Mammary epithelial cell (primary cell): Measurements from ENCODE around the gene FILIP1L.

Source experiments
- EZH2 ChIP-seq: IDR thresholded peaks from 2 replicates; pipeline ENCODE4 v1.6.1; 2012; ENCODE audit warnings: low read length, inconsistent platforms, borderline replicate concordance
- TF ChIP-seq, protein P1 (sequence below), 2 donors: IDR thresholded peaks in 1 of 2; conservative IDR thresholded peaks in 1 of 2; 2 replicates each; pipeline ENCODE4 v1.5.1; 2011 to 2012; ENCODE audit warnings: inconsistent platforms in 2 of 2, low read length in 2 of 2, mild to moderate bottlenecking in 2 of 2, control low read depth in 1 of 2, low read depth in 1 of 2; ENCODE audit not compliant: insufficient read depth in 1 of 2; ENCODE audit errors: extremely low read depth in 1 of 2

DNA sequence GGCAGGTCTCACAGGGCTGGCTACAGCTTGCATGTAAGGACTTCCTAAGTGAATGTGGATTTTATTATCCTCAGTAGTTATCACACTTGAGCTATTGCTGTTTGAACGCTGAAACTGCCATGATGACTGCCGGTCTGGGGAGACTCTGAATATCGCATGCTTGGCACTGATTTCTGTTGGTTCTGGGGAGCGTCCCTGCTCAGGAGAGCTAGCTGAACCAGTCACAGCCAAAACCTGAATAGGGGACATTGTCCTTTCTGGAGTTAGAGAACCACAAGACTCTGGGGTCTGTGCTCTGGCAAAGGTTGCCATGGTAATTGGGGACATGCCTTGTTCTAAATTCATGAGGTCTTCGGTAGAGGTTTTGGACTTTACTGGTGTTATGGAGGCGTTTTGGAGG, 265.9 kb downstream of the FILIP1L start:
- TF ChIP-seq EZH2 = no peak
- TF ChIP-seq, protein P1, sequence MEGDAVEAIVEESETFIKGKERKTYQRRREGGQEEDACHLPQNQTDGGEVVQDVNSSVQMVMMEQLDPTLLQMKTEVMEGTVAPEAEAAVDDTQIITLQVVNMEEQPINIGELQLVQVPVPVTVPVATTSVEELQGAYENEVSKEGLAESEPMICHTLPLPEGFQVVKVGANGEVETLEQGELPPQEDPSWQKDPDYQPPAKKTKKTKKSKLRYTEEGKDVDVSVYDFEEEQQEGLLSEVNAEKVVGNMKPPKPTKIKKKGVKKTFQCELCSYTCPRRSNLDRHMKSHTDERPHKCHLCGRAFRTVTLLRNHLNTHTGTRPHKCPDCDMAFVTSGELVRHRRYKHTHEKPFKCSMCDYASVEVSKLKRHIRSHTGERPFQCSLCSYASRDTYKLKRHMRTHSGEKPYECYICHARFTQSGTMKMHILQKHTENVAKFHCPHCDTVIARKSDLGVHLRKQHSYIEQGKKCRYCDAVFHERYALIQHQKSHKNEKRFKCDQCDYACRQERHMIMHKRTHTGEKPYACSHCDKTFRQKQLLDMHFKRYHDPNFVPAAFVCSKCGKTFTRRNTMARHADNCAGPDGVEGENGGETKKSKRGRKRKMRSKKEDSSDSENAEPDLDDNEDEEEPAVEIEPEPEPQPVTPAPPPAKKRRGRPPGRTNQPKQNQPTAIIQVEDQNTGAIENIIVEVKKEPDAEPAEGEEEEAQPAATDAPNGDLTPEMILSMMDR (conservative IDR thresholded peaks at IDR 0.05 in 1 of 2, IDR thresholded peaks at IDR 0.05 in 1 of 2; ENCODE audit: extremely low read depth in 1 of 2, insufficient read depth in 1 of 2, low read depth in 1 of 2, low read length in 2 of 2) = no peak
